NCI-H2196 (cell line): ENCODE measurements around the gene ECT2.
"Not testable (repeated sequence)": the region's sequence is repeated elsewhere in the genome, so short reads cannot be mapped to it uniquely, and the experiment has no call there.

Experiments
- DNase-seq: peaks from one replicate; lab custom pipeline; 2025; ENCODE audit not compliant: unreplicated experiment; lab: John Stamatoyannopoulos, UW

The ECT2 gene

DNA sequence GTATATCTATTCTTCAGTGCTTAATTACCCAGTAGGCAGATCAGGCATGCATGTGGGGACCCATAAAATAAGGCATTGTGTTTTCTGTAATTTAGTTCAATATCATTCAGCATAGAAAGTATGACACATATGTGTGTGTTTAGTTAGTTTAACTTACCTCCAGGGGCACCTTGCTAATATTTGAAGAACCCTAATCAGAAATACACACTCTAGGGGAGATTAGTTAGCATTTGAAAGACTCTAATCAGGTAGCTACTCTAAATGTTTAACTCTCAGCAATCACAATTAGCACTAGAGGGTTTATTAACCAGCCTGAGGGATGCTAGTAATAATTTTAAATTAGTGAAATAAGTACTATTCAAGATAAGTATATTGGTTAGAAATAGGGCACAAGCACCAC lies 104.5 kb downstream of the ECT2 start:
- no peak for DNase-seq

DNA sequence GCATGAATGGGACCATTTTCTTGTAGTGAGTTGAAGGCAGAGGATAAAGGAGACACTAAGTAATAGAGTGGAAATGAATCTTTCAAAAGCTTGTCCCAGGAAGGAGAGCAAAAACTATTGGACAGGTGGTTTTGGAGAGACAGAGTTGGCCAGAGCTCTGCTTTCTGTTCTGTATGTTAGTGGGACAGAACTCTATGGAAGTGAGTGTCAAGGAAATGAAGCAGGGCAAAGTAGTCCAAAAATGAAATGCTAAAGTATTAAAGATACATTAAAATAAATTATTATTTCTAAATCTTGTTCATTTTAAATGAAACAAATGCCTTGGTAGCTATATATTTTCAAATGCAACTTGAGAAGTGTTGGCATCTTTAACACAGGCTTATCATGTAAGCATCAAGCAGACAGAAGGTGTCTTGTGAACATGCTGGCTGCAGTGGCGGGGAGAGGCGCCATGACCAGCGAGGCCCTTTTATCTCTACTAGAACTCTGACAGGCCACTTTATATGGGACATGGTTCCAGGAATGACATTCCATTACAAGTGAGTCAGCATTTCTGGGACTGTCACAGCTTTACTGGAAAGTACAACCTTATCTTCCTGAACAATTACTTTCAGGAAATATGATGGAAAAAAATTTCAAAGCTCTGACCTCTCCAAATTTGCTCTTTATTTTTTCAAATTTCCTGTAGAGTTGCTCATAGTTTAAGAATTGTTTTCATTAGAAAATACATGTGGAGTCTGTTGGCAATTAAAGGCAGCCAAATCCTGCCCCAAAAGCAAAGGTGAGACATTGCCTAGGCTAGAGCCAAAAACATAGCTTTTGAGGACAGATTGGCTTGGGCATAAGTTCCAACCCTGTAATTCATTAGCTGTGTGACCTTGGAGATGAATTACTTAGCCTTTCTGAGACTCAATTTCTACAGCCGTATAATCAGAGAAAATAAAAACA lies 106.5 kb downstream of the ECT2 start:
- DNase-seq = no peak

DNA sequence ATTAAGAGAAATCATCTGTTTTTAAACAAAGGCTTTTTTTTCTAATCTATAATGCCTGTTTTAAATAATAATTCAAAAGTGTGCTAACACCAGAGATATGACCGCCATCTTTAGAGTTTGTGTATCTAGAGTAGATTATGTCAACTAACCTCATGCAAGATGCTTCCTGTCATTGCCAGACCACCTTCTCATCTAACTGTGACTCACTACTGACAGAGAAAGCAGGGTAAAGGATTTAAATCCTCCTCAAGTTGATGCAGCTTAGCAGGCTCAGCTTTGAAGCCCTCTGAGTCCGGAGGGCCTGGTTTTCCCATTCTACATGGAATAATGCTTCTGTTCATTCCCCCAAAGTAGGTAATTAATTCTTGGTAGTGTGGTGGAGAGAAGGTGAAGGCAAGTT lies 108.5 kb downstream of the ECT2 start:
- no peak for DNase-seq

DNA sequence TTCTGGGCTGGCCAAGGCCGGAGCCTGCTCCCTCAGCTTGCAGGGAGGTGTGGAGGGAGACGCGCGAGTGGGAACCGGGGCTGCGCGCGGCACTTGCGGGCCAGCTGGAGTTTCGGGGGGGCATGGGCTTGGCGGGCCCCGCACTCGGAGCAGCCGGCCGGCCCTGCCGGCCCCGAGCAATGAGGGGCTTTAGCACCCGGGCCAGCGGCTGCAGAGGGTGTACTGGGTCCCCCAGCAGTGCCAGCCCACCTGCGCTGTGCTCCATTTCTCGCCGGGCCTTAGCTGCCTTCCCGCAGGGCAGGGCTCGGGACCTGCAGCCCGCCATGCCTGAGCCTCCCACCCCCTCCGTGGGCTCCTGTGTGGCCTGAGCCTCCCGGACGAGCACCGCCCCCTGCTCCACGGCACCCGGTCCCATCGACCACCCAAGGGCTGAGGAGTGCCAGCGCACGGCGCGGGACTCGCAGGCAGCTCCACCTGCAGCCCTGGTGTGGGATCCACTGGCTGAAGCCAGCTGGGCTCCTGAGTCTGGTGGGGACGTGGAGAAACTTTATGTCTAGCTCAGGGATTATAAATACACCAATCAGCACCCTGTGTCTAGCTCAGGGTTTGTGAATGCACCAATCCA lies 116.3 kb downstream of the ECT2 start:
- DNase-seq = not testable (repeated sequence)

DNA sequence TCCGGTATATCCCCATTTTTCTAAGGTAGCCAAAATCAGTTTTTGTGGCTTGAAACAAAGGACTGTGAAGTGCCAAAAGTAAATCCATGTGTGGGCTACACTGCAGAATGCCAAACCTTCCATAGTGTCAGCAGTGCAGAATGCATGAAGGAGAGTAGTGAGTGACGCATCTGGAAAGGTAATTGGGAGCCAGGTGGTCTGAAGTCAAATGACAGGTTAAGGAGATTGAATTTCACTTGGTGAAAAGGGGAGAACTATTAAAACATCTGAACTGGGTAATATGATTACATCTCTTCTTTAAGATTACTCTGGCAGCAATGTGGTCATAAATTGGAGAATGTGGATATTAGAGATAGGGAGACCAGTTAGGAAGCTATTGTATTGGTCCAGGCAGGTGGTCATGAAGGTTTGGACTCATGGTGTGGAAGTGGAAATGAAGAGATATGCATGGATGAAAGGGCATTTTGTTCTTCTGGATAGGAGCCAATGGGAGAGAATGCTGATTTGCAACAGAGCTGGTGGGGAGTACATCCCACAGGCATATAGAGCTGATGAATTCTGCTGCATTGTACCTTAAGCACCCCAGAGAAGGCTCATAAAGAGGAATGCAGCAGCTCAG lies 118.2 kb downstream of the ECT2 start:
- peak; percentile 71 for DNase-seq

DNA sequence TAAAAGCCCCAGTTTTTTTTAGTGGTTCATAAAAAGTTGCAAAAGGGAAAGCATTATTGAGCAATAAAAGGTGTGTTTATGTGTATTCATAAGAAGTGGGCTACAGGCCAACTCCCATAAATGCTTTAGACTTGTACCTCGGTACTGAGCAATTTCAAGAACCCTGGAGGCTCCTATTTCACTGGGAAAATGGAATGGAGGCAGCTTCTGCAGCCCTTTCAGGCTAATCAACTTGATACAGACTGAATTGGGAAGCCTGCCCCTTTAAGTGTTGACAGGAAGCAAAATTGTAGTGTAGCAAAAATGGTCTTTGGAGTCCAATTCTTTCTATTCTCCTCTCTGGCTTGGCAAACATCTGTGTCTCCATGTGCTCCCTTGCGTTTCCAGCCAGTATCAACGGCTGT lies 118.8 kb downstream of the ECT2 start:
- peak; percentile 86 for DNase-seq

DNA sequence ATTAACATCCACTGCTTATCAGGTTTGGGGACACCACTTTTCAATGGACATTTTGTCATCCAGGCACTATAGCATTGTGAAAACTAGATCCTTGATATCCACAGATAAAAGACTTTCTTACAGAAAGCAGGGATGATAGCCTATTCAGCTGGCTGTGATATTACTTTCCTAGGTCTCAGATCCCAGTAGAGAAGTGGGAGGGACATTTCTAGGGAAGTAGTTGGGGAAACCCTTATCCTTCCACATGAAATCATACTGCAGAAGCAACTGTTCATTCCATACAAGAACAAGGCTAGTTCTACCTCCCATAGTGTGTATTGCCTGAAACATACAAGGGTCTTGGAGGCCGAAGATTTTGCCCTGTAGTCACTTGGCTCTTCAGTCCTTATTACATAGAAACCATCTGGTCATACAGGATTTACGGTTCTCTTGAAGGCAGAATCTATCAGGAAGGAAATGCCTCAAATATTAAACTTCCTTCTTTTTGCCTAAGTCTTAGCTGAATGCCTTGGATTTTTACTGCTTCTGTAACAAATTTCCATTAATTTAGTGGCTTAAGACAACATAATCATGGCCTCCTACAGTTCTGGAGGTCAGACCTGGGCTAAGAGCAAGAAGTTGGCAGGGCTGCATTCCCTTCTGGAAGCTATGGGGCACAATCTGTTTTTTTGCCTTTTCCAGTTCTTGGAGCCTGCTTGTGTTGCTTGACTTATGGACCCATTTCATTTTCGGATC lies 119.4 kb downstream of the ECT2 start:
- no peak for DNase-seq
